A549 (cell line): ENCODE measurements around the gene RANBP17. TPM values are rescaled to one million over a fixed set of nuclear protein-coding genes. Genes with fewer than 3 reads are reported as not detected.
A peak's percentile ranks its signal among the peaks of the same experiment; 100 is the strongest.

Source experiments
- ATAC-seq, 2 experiments: fragments of 200-7000 bp in 1 of 2; fragments of >200 bp in 1 of 2; cut with Nextera tagmentation in 1 of 2; cut with Tn5 transposase in 1 of 2; 3 replicates each; pipeline versions ENCODE4 v1.8.0 to v1.9.1; 2018 to 2020; ENCODE audit warnings: mild to moderate bottlenecking in 1 of 2, moderate library complexity in 1 of 2
- CTCF ChIA-PET: fragments of 300-600 bp; sonication (Branson Sonifier 250); formaldehyde crosslinking; extraction: SDS; loops from one replicate; lab custom pipeline; 2021; ENCODE audit warnings: antibody characterized with exemption, inconsistent platforms; lab: Yijun Ruan, JAX
- POLR2A ChIA-PET: fragments of 350-600 bp; formaldehyde crosslinking; extraction: SDS; loops from one replicate; lab custom pipeline; 2021; ENCODE audit warnings: antibody characterized with exemption, inconsistent platforms; lab: Yijun Ruan, JAX
- DNase-seq, 2 experiments: peaks; one replicate each; pipeline versions ENCODE4 v3.0.0 to v3.0.0-alpha.2; 2011 to 2016; ENCODE audit warnings: low read depth in 1 of 2, low spot score in 1 of 2
- FAIRE-seq: peaks from 2 replicates; lab custom pipeline; 2011; peaks lifted over from hg19 to GRCh38; lab: Jason Lieb, UNC
- H3K27ac ChIP-seq, 2 experiments: fragments of >200 bp; sonication (Bioruptor Twin); formaldehyde crosslinking; 3 replicates each; pipeline ENCODE4 v1.5.1; 2016 to 2017
- H3K4me1 ChIP-seq: fragments of >200 bp; sonication (Bioruptor Twin); formaldehyde crosslinking; 3 replicates; pipeline ENCODE4 v1.6.1; 2016
- H3K4me2 ChIP-seq: fragments of >200 bp; sonication (Bioruptor Twin); formaldehyde crosslinking; 3 replicates; pipeline ENCODE4 v1.6.1; 2016
- H3K4me3 ChIP-seq: fragments of >200 bp; sonication (Bioruptor Twin); formaldehyde crosslinking; 3 replicates; pipeline ENCODE4 v1.5.1; 2016
- H3K9me3 ChIP-seq: fragments of >200 bp; sonication (Bioruptor Twin); formaldehyde crosslinking; 3 replicates; pipeline ENCODE4 v1.6.1; 2016
- ATOH8 ChIP-seq: fragments of 250-450 bp; sonication (Bioruptor Pico); IDR thresholded peaks from 2 replicates; pipeline ENCODE4 v1.5.0; 2020; ENCODE audit warnings: low read depth, mild to moderate bottlenecking, moderate library complexity
- CBX2 ChIP-seq: fragments of 200-600 bp; sonication (generic); IDR thresholded peaks from 2 replicates; pipeline ENCODE4 v1.6.1; 2016; ENCODE audit warnings: low read depth, mild to moderate bottlenecking, borderline replicate concordance
- CBX8 ChIP-seq: fragments of 200-600 bp; sonication (generic); IDR thresholded peaks from 2 replicates; pipeline ENCODE4 v1.6.1; 2016
- CHD2 ChIP-seq: fragments of 150-350 bp; IDR thresholded peaks from 2 replicates; pipeline ENCODE4 v1.6.1; 2014; ENCODE audit warnings: low read length; ENCODE audit not compliant: partially characterized antibody
- ELK1 ChIP-seq: fragments of 150-350 bp; IDR thresholded peaks from 2 replicates; pipeline ENCODE4 v1.6.1; 2014; ENCODE audit warnings: low read depth, mild to moderate bottlenecking, low read length
- ESRRA ChIP-seq: fragments of 150-350 bp; IDR thresholded peaks from 2 replicates; pipeline ENCODE4 v1.6.1; 2014; ENCODE audit warnings: mild to moderate bottlenecking, low read length, borderline replicate concordance
- FOSB ChIP-seq: fragments of 250-450 bp; sonication (Bioruptor Pico); IDR thresholded peaks from 2 replicates; pipeline ENCODE4 v1.5.0; 2020; ENCODE audit warnings: mild to moderate bottlenecking, moderate library complexity
- FOSL2 ChIP-seq, 2 experiments: fragments of 450-650 bp in 1 of 2; fragments of >200 bp in 1 of 2; sonication (Bioruptor Twin) in 1 of 2; formaldehyde crosslinking; IDR thresholded peaks; 2 replicates each; pipeline versions ENCODE4 v1.5.0 to v1.6.1; 2016 to 2020; ENCODE audit warnings: mild to moderate bottlenecking in 1 of 2, moderate library complexity in 1 of 2
- GATA3 ChIP-seq: IDR thresholded peaks from 2 replicates; pipeline ENCODE4 v1.6.1; 2012; ENCODE audit warnings: borderline replicate concordance
- HES2 ChIP-seq: fragments of >200 bp; sonication (Bioruptor Twin); formaldehyde crosslinking; IDR thresholded peaks from 2 replicates; pipeline ENCODE4 v1.6.1; 2016
- HEYL ChIP-seq: fragments of 250-450 bp; sonication (Bioruptor Pico); IDR thresholded peaks from 2 replicates; pipeline ENCODE4 v1.8.0; 2021; ENCODE audit warnings: mild to moderate bottlenecking, moderate library complexity
- HOXB5 ChIP-seq: fragments of 250-450 bp; sonication (Bioruptor Pico); IDR thresholded peaks from 2 replicates; pipeline ENCODE4 v1.5.0; 2020; ENCODE audit warnings: mild to moderate bottlenecking, moderate library complexity
- KDM1A ChIP-seq: fragments of 200-600 bp; sonication (generic); IDR thresholded peaks from 2 replicates; pipeline ENCODE4 v1.6.1; 2016; ENCODE audit warnings: low read depth, mild to moderate bottlenecking
- MAZ ChIP-seq: fragments of 150-350 bp; IDR thresholded peaks from 2 replicates; pipeline ENCODE4 v1.6.1; 2014; ENCODE audit warnings: antibody characterized with exemption, low read depth, low read length, borderline replicate concordance
- NFE2L2 ChIP-seq: fragments of 150-350 bp; conservative IDR thresholded peaks from 2 replicates; pipeline ENCODE4 v1.6.1; 2014; ENCODE audit warnings: low read length
- PBX3 ChIP-seq: IDR thresholded peaks from 2 replicates; pipeline ENCODE4 v1.6.1; 2012
- PHF8 ChIP-seq: fragments of 200-600 bp; sonication (generic); IDR thresholded peaks from 2 replicates; pipeline ENCODE4 v1.6.1; 2016; ENCODE audit warnings: low read depth, mild to moderate bottlenecking, antibody characterized with exemption, moderate library complexity, borderline replicate concordance
- RAD21 ChIP-seq, 2 experiments: fragments of >200 bp in 1 of 2; sonication (Bioruptor Twin) in 1 of 2; formaldehyde crosslinking in 1 of 2; IDR thresholded peaks in 1 of 2; conservative IDR thresholded peaks in 1 of 2; 2 replicates in 1 of 2; 3 replicates in 1 of 2; pipeline ENCODE4 v1.6.1; 2012 to 2018; ENCODE audit warnings: inconsistent platforms in 1 of 2
- REST ChIP-seq: fragments of 200-600 bp; sonication (generic); IDR thresholded peaks from 2 replicates; pipeline ENCODE4 v1.6.1; 2016; ENCODE audit warnings: antibody characterized with exemption, mild to moderate bottlenecking, moderate library complexity
- RFX5 ChIP-seq: fragments of 450-650 bp; IDR thresholded peaks from 2 replicates; pipeline ENCODE4 v1.7.1; 2014; ENCODE audit warnings: antibody characterized with exemption, mild to moderate bottlenecking, moderate library complexity
- RNF2 ChIP-seq: fragments of 200-600 bp; sonication (generic); IDR thresholded peaks from 2 replicates; pipeline ENCODE4 v1.6.1; 2016; ENCODE audit warnings: low read depth, mild to moderate bottlenecking, antibody characterized with exemption, moderate library complexity, borderline replicate concordance
- SMC3 ChIP-seq: fragments of >200 bp; sonication (Bioruptor Twin); formaldehyde crosslinking; IDR thresholded peaks from 3 replicates; pipeline ENCODE4 v1.6.1; 2018; ENCODE audit warnings: inconsistent platforms
- ZFP36 ChIP-seq: fragments of 450-650 bp; IDR thresholded peaks from 2 replicates; pipeline ENCODE4 v1.6.1; 2014; ENCODE audit warnings: borderline replicate concordance; ENCODE audit not compliant: partially characterized antibody
- ZNF302 ChIP-seq: fragments of 250-450 bp; sonication (Bioruptor Pico); IDR thresholded peaks from 2 replicates; pipeline ENCODE4 v1.9.0; 2021; ENCODE audit warnings: inconsistent platforms, mild to moderate bottlenecking, moderate library complexity
- ZSCAN20 ChIP-seq: fragments of 250-450 bp; sonication (Bioruptor Pico); IDR thresholded peaks from 2 replicates; pipeline ENCODE4 v1.8.0; 2022; ENCODE audit warnings: mild to moderate bottlenecking, moderate library complexity
- WGBS: methylation state at CpG from one replicate; pipeline ENCODE4 v1.1.6; 2017; ENCODE audit errors: missing lambda C conversion rate; 5-methylcytosine and 5-hydroxymethylcytosine counted together
- polyA plus RNA-seq, 4 experiments: library from polyadenylated mRNA; depleted of rRNA in 3 of 4; stranded (reverse); fragments of >200 nt; fragmentation: RNase III in 1 of 4; extraction: RNeasy Plus Mini Kit Qiagen cat#74134 plus additional on column Dnase treatment in 1 of 4; gene quantifications; 2 replicates in 3 of 4; 3 replicates in 1 of 4; pipeline ENCODE4 v1.2.3, GENCODE V29; 2011 to 2017
- TF ChIP-seq, protein P1 (sequence below): fragments of >200 bp; sonication (Bioruptor Twin); formaldehyde crosslinking; IDR thresholded peaks from 3 replicates; pipeline ENCODE4 v1.6.1; 2016
- TF ChIP-seq, protein P2 (sequence below): IDR thresholded peaks from 2 replicates; pipeline ENCODE4 v1.6.1; 2012; ENCODE audit warnings: low read depth, borderline replicate concordance

RANBP17 gene
- polyA plus RNA-seq, 2 of the 4 experiments (the other 2 are of a cell fraction), result 3.4 to 9.2 TPM

- 0 out of 3 replicates have a peak, but pooled peaks cover 4% of the 10 kb centered on the region for H3K4me1 ChIP-seq
- H3K4me3 ChIP-seq, result peak overlapping the region; percentile 49
- peak overlapping the region; percentile 68 to 81 for H3K27ac ChIP-seq
- no peaks in the 10 kb centered on the region for H3K9me3 ChIP-seq
- peak overlapping the region; percentile 91 for H3K4me2 ChIP-seq
- ATAC-seq (peak; percentile 45 to 57; a peak in 5 of 6 replicates), DNase-seq (no peak), FAIRE-seq (no peak)
- TF ChIP-seq ZFP36 (no peak), ZNF302 (CRISPR knock-in tag) (no peak), CBX2 (no peak), HOXB5 (no peak), REST (no peak), ELK1 (no peak), FOSB (CRISPR knock-in tag) (no peak), RAD21 (conservative IDR thresholded peaks at IDR 0.05 in 1 of 2, IDR thresholded peaks at IDR 0.05 in 1 of 2) (no peak), HES2 (no peak), CBX8 (no peak), ZSCAN20 (CRISPR knock-in tag) (no peak), PBX3 (no peak)
- TF ChIP-seq, protein P1, sequence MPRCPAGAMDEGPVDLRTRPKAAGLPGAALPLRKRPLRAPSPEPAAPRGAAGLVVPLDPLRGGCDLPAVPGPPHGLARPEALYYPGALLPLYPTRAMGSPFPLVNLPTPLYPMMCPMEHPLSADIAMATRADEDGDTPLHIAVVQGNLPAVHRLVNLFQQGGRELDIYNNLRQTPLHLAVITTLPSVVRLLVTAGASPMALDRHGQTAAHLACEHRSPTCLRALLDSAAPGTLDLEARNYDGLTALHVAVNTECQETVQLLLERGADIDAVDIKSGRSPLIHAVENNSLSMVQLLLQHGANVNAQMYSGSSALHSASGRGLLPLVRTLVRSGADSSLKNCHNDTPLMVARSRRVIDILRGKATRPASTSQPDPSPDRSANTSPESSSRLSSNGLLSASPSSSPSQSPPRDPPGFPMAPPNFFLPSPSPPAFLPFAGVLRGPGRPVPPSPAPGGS, result no peak
- TF ChIP-seq, protein P2, sequence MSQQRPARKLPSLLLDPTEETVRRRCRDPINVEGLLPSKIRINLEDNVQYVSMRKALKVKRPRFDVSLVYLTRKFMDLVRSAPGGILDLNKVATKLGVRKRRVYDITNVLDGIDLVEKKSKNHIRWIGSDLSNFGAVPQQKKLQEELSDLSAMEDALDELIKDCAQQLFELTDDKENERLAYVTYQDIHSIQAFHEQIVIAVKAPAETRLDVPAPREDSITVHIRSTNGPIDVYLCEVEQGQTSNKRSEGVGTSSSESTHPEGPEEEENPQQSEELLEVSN, result no peak
- ChIA-PET POLR2A (interaction anchor here (0.6 kb wide), 1 partner anchor 14 kb away, joined by 4 read pairs; no protein-coding TSS in a partner anchor), CTCF (interaction anchor here (0.6 to 14.8 kb wide), 18 partner anchors 9 to 593 kb away, joined by 3 to 239 read pairs (median 4); no protein-coding TSS in a partner anchor)
- WGBS, result 17% methylated on average over 11 of the region's 11 CpGs
Measured at GRCh38 chr5:171337210-171337569, 475.4 kb downstream of the RANBP17 start.

DNA sequence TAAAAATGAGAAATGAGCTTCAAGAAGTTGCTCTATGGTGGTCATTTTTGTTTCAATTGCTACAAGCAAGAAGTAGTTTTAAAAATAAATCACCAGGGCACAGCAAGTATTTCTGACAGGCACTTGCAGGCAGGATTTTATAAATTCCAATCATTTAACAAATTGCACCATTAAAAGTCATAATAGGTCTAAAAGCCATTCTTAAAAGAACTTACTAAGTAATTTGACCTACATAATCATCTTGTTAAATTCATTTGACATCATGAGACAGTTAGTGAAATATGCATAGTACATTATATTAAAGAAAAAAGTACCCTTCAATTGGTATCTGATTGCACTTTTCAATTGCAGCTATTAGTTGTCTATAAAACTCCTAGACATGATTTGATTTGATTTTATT lies 478.2 kb downstream of the RANBP17 start:
- ChIA-PET POLR2A (no interaction called here), CTCF (interaction anchor here (0.6 to 14.8 kb wide), 6 partner anchors 12 to 595 kb away, joined by 3 to 239 read pairs (median 10); no protein-coding TSS in a partner anchor)
- Histone ChIP-seq H3K9me3 (no peaks in the 10 kb centered on the region), H3K27ac (no peak overlapping the region), H3K4me2 (no peak overlapping the region), H3K4me1 (0 out of 3 replicates have a peak, but pooled peaks cover 4% of the 10 kb centered on the region), H3K4me3 (no peak overlapping the region)
- ATAC-seq (no peak), DNase-seq (no peak), FAIRE-seq (no peak)
- TF ChIP-seq MAZ (no peak), ATOH8 (CRISPR knock-in tag) (no peak), CBX8 (no peak), PHF8 (no peak), RFX5 (no peak), NFE2L2 (no peak), GATA3 (no peak), KDM1A (no peak), SMC3 (no peak), RNF2 (no peak), FOSL2 (IDR thresholded peaks at IDR 0.05) (no peak), FOSL2 (CRISPR knock-in tag; IDR thresholded peaks at IDR 0.05) (no peak), ZSCAN20 (CRISPR knock-in tag) (no peak), ESRRA (no peak), HEYL (no peak), CHD2 (no peak)
